HG03469 (cell line): ENCODE data around the gene ARL4A.
"Not testable (repeated sequence)": the region's sequence is repeated elsewhere in the genome, so short reads cannot be mapped to it uniquely, and the experiment has no call there.

Experiments used
- ATAC-seq: cut with Tn5 transposase; IDR thresholded peaks from one replicate; pipeline ENCODE4 v1.9.1; 2021; ENCODE audit warnings: mild to moderate bottlenecking, moderate library complexity, moderate number of reproducible peaks; ENCODE audit not compliant: unreplicated experiment

ARL4A gene

GRCh38 chr7:12686891-12687717 lies at the start of gene ARL4A:
Gene ARL4A, plus strand, starts transcription at chr7:12687633. Its CDS starts 622 bp downstream, at chr7:12688255.
- ATAC-seq, result peak; percentile 64

DNA sequence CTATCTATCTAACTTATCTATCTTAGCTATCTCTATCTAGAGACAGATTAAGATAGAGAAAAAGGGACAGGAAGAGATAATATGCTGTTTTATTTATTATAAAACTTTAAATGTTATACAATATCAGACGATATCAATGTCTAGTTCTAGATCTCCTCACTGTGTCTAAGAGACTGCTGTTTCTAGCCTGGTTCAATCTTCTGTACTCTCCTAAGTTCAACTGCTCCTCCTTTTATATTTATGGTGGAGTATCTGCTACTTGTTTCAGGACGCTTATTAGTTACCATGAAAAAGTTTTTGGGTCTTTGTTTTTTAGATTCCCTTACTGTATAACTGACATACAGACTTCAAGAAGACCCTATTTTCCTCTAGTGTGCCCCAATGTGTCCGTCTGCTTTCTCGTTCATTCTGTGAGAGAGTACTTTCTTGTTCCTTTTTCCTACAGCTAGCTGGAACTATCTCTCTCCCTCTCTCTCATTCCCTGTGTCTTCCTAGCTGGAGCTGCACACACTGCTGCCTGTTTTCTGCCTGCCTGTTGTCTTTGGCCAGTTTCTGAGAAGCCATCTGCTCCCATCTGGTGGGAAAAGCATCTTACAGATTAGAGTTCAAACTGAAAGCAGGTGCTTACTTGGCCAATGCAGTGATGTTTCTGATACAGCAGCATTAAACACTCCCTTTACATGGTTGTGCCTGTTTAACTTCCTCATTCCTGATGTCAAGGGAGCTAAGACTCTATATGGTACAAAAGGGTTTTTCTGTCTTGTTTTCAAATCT lies 49.4 kb upstream of the ARL4A start:
- no peak for ATAC-seq

- ATAC-seq, result no peak
Observed at GRCh38 chr7:12638851-12639456, 48.5 kb upstream of the ARL4A start.

DNA sequence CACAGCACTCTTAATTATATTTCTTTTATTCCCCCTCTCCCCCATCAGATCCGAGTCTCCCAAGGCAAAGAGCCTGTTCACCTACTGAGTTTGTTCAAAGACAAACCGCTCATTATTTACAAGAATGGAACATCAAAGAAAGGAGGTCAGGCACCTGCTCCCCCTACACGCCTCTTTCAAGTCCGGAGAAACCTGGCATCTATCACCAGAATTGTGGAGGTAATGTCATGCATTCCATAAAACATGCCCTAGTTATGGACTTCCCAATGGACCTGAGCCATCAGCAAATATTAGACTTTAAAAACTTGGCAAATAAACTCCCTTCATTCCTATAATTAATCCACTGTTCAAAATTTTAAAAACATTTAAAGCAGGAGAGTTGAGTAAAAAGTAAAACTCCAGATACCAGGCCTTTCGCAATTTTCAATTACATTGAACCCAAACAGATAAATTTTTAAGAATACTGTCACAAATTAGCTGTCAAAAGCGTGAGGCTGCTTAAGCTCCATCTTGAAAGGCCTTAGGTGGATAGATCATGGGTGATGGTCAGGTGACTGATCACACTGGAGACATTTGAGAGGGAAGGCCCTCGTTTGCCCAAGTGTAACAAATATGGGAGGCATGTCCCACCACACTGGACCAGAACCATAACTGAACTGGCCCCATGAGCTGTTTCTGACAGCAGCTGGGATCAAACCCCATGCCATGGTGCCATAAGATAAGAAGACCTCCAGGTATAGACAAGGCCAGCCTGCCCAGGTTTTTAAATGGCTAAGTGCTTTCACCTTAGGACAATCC lies 46.9 kb upstream of the ARL4A start:
- ATAC-seq, result no peak

DNA sequence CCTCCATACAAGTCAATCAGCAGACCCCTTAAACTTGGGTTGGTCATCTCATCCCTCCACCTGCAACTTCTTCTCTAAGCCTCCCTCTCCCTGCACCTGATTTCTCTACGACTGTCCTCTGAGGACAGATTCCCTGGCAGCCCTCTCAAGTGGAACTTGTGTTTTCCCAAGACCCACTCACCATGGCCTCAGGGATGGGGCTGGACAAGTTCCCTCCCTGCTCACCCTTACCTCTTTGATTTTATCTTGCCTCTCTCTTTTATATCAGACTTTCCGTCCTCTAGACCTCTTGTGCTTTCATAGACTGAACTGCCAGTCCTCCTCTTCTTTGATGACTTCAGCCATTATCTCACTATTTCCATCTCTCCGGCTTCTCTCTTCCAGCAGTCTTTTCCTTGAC lies 46.2 kb upstream of the ARL4A start:
- no peak for ATAC-seq

GRCh38 chr7:12642508-12642907 lies 44.9 kb upstream of the ARL4A start:
- no peak for ATAC-seq

DNA sequence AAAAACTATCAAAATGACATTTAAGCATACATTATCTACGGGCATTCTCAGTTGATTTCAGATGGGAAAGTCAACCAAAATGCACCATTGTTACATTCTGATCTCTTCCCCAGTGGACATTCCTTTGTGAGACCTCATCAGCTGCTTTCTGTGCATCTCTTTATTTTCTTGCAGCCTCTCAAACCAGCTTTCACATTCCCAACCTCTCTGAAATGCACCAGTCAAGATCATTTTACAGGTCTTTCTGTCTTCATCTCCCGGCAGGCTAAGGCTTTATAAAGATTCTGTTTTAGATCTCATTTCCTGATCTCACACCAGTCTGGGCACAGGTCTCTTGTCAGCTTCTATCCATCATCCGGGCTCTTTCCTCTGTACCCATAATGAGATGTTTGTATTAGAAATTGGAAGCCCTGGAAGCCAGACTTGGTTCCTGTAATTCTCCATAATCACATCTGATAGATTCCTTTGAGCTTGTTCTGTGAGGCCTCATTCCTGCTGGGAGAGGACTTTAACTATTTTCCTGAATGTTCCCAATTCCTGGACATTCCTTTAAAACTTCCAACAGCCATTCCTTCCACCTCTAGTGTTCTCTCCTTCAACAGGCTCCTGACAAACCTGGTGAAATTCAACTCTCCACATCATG lies 44.3 kb upstream of the ARL4A start:
- no peak for ATAC-seq

GRCh38 chr7:12643644-12644043 lies 43.8 kb upstream of the ARL4A start:
- no peak for ATAC-seq

DNA sequence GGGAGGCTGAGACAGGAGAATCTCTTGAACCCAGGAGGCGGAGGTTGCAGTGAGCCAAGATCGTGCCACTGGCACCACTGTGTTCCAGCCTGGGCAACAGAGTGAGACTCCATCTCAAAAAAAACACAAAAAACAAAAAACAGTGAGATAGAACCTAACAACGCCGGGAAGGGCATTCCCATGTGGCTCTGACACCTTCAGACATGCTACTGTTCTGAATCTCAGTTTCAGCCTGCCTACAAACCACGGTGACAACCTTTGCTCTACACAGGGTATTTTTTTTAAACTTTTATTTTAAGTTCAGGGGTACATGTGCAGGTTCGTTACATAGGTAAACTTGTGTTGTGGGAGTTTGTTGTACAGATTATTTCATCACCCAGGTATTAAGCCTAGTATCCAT lies 42.2 kb upstream of the ARL4A start:
- ATAC-seq, result not testable (repeated sequence)

- no peak for ATAC-seq
Observed at GRCh38 chr7:12646139-12646538, 41.3 kb upstream of the ARL4A start.

DNA sequence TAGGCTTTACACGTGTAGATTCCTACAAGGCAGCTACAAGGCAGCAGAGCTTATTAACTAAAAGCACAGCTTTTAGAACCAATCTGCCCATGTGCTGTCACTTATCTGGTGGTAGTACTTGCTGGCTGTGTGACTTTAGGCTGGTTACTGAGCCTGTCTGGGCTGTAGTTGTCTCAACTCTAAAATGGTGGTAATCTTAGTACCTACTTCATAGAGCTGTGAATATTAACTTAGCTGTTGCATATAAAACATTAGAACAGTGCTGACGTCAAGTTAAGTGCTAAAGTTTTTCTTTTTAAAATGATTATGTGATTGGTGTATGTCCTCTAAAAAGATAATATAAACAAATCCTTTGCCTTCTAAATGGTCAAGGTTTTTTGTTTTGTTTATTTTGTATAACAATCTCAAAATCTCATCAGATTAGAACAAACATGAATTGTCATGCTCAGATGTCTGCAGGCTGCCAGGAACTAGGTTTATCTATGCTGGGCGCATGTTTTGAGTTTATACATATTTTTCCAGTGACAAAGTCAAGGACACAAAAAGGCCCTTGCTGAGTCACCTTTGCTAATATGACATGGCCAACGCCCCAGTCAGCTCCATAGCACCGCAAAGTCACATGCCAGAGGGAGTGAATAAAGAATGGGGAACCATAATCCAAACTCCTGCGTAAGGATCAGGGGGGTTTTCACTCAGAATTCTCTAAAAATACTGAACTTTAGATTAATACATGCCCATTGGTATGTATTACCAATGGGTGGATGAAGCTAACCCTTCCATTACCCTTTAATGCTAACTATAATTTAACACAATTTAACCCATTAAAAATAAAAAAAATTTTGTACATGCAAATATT lies 39.8 kb upstream of the ARL4A start:
- ATAC-seq, result no peak

DNA sequence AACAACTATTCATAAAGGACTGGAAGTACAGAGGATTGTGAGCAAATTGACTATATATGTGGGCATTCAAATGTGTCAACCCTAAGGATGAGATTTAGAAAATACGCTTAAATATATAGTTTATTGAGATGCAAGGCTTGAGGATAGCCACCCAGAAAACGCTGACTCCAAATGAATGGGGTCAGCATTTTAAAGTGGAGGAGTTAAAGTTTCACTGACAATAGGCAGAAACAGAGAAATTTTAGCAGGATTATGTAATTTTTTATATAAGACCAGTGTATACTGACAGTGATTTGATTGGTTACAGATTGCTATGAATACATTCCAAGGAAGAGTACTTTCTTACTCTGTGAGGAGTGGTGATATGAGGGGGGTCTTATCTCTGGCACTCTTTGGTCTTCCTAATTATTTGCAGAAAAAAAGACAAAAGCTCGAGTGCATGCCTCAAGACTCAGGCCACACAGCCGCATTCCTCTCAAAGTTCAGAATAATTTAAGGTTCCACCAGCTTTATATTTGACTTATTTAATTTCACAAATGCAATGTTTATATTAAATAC lies 38.6 kb upstream of the ARL4A start:
- ATAC-seq, result no peak

- no peak for ATAC-seq
Observed at GRCh38 chr7:12649348-12649747, 38.1 kb upstream of the ARL4A start.

GRCh38 chr7:12650080-12650479 lies 37.4 kb upstream of the ARL4A start:
- ATAC-seq, result no peak

DNA sequence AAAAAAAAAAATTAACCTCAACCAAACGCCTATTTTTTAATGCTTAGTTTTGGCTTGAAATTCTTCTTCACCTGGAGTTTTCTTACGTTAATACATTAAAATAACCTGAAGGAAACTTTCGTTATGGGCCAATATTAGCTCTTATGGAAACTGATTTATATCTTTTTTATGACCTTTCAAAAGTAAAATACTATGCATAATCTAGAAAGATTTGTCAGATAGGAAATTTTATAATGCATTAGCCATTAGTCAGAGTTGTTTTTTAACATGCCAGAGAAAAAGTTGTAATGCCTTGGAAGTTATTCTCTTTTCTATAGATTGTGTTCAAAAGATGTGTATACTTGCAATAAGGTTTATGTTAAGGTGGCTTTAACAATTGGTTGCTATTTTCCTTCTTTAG lies 34.3 kb upstream of the ARL4A start:
- no peak for ATAC-seq

- ATAC-seq, result no peak
Observed at GRCh38 chr7:12653518-12653917, 33.9 kb upstream of the ARL4A start.

- ATAC-seq, result no peak
Observed at GRCh38 chr7:12655161-12655560, 32.3 kb upstream of the ARL4A start.

GRCh38 chr7:12660423-12660822 lies 27.0 kb upstream of the ARL4A start:
- not testable (repeated sequence) for ATAC-seq

GRCh38 chr7:12660986-12661385 lies 26.4 kb upstream of the ARL4A start:
- not testable (repeated sequence) for ATAC-seq
